Tibial artery (tissue), 4 donors: ENCODE data around the gene NOA1.

Experiments
- DNase-seq, 2 donors: peaks; one replicate each; pipeline ENCODE4 v3.0.0-alpha.2; 2019
- H3K27ac ChIP-seq, 2 donors: fragments of 200-600 bp; sonication (generic) in 1 of 2; 1 replicate in 1 of 2; 2 replicates in 1 of 2; pipeline ENCODE4 v1.5.1; 2018 to 2019; ENCODE audit warnings: mild to moderate bottlenecking in 1 of 2
- H3K27me3 ChIP-seq, 2 donors: fragments of 200-600 bp; sonication (generic) in 1 of 2; one replicate each; pipeline versions ENCODE4 v1.5.1 to v1.6.0; 2016 to 2019
- H3K36me3 ChIP-seq, 3 donors: fragments of 200-600 bp; sonication (generic) in 2 of 3; one replicate each; pipeline ENCODE4 v1.5.1; 2016 to 2019; ENCODE audit warnings: mild to moderate bottlenecking in 2 of 3
- H3K4me1 ChIP-seq, 4 donors: fragments of 200-600 bp; sonication (generic) in 2 of 4; 1 replicate in 3 of 4; 2 replicates in 1 of 4; pipeline ENCODE4 v1.5.1; 2016 to 2019
- H3K4me3 ChIP-seq, 2 donors: fragments of 200-600 bp; sonication (generic) in 1 of 2; 1 replicate in 1 of 2; 2 replicates in 1 of 2; pipeline ENCODE4 v1.5.1; 2018 to 2019; ENCODE audit warnings: mild to moderate bottlenecking in 2 of 2
- H3K9me3 ChIP-seq, 3 donors: fragments of 200-600 bp; sonication (generic) in 1 of 3; one replicate each; pipeline ENCODE4 v1.5.1; 2016 to 2019
- CTCF ChIP-seq, 2 experiments: fragments of 200-600 bp in 1 of 2; fragments of 450-650 bp in 1 of 2; IDR thresholded peaks; one replicate each; pipeline ENCODE4 v1.5.1; 2017 to 2019; ENCODE audit warnings: antibody characterized with exemption in 2 of 2, mild to moderate bottlenecking in 1 of 2, moderate library complexity in 1 of 2
- intact Hi-C: fragments of 100-400 bp; cut with DNase I; formaldehyde crosslinking; loops from one replicate; pipeline ENCODE4 v1.15.0; 2023; ENCODE audit warnings: low total_unique reads

NOA1 gene

GRCh38 chr4:56977321-56978012, at the start of gene NOA1:
Gene NOA1 (minus strand): TSS chr4:56977606. CDS start chr4:56977585, 21 bp downstream.
- H3K36me3 ChIP-seq: peaks cover 18 to 23% (median 21%) of the 10 kb centered on the region in 3 donors
- H3K9me3 ChIP-seq: peaks cover 0 to 7% (median 0%) of the 10 kb centered on the region in 3 donors
- peak within 1 kb of the TSS; percentile 75 to 97 for H3K4me3 ChIP-seq
- peak within 1 kb of the TSS; percentile 80 to 89 for H3K27ac ChIP-seq
- TF ChIP-seq CTCF (IDR thresholded peaks at IDR 0.05): no peak
- no peaks in the 10 kb centered on the region for H3K27me3 ChIP-seq
- intact Hi-C loops: loop anchor here (5.0 kb wide), 1 partner anchor 70 kb away; the partner anchor contains the start of gene REST
- DNase-seq: peak; percentile 98 to 99
- peaks cover 0 to 52% (median 44%) of the 10 kb centered on the region in 4 donors for H3K4me1 ChIP-seq

- Histone ChIP-seq H3K4me1 (peaks cover 0 to 22% (median 0%) of the 10 kb centered on the region in 4 donors), H3K4me3 (no peak overlapping the region), H3K27me3 (no peaks in the 10 kb centered on the region), H3K36me3 (peaks cover 42 to 85% (median 66%) of the 10 kb centered on the region in 3 donors), H3K9me3 (no peaks in the 10 kb centered on the region), H3K27ac (no peak overlapping the region)
- TF ChIP-seq CTCF (IDR thresholded peaks at IDR 0.05): no peak
- DNase-seq: no peak
- intact Hi-C loops: no loop called here
These were observed 45.7 kb upstream of the NOA1 start for GRCh38 chr4:57023104-57023503.

GRCh38 chr4:57020467-57021101, 43.2 kb upstream of the NOA1 start:
- Histone ChIP-seq H3K27ac (no peak overlapping the region), H3K4me1 (peaks cover 0 to 22% (median 0%) of the 10 kb centered on the region in 4 donors), H3K4me3 (no peak overlapping the region), H3K9me3 (no peaks in the 10 kb centered on the region), H3K36me3 (peaks cover 43 to 82% (median 60%) of the 10 kb centered on the region in 3 donors), H3K27me3 (no peaks in the 10 kb centered on the region)
- TF ChIP-seq CTCF (IDR thresholded peaks at IDR 0.05): no peak
- intact Hi-C loops: no loop called here
- DNase-seq: no peak

- peak in 1 of 2 experiments; percentile 8 for TF ChIP-seq CTCF (IDR thresholded peaks at IDR 0.05)
- no peaks in the 10 kb centered on the region for H3K9me3 ChIP-seq
- H3K36me3 ChIP-seq: peaks cover 43 to 85% (median 52%) of the 10 kb centered on the region in 3 donors
- H3K4me3 ChIP-seq: no peak overlapping the region
- H3K27ac ChIP-seq: no peak overlapping the region
- DNase-seq: no peak
- no peaks in the 10 kb centered on the region for H3K27me3 ChIP-seq
- intact Hi-C loops: no loop called here
- peaks cover 0 to 22% (median 0%) of the 10 kb centered on the region in 4 donors for H3K4me1 ChIP-seq
These were observed 41.6 kb upstream of the NOA1 start for GRCh38 chr4:57018980-57019379.

GRCh38 chr4:57013543-57014120, 36.2 kb upstream of the NOA1 start:
- Histone ChIP-seq H3K36me3 (peaks cover 57 to 92% (median 74%) of the 10 kb centered on the region in 3 donors), H3K4me1 (peaks cover 0 to under 1% (median 0%) of the 10 kb centered on the region in 4 donors), H3K4me3 (no peak overlapping the region), H3K27ac (no peak overlapping the region), H3K27me3 (no peaks in the 10 kb centered on the region), H3K9me3 (no peaks in the 10 kb centered on the region)
- no peak for DNase-seq
- intact Hi-C loops: no loop called here
- no peak for TF ChIP-seq CTCF (IDR thresholded peaks at IDR 0.05)
